ENCODE results near the gene ITGB5. TPM values are rescaled to one million over a fixed set of nuclear protein-coding genes. Genes with fewer than 3 reads are reported as not detected.
"Not testable (repeated sequence)": the region's sequence is repeated elsewhere in the genome, so short reads cannot be mapped to it uniquely, and the experiment has no call there.

The ITGB5 gene
- total RNA-seq, 1 donor from 2014 or later, result 81.9 TPM

- no peak for DNase-seq (ENCODE audit: low read depth, low spot score)
- no peaks in the 10 kb centered on the region for H3K36me3 Mint-ChIP-seq (ENCODE audit: low read depth)
- H3K27me3 Mint-ChIP-seq (ENCODE audit: low read depth), result no peaks in the 10 kb centered on the region
- H3K27ac Mint-ChIP-seq (ENCODE audit: unreplicated experiment), result no peak overlapping the region
- TF ChIP-seq CTCF (conservative IDR thresholded peaks at IDR 0.05), result no peak
- peaks cover 13% of the 10 kb centered on the region for H3K4me1 Mint-ChIP-seq
- no peaks in the 10 kb centered on the region for H3K9me3 Mint-ChIP-seq
- H3K4me3 Mint-ChIP-seq, result no peak overlapping the region
Observed at GRCh38 chr3:124760601-124761000, 126.6 kb downstream of the ITGB5 start.

- Mint-ChIP-seq H3K27me3 (ENCODE audit: low read depth) (no peaks in the 10 kb centered on the region), H3K4me3 (no peak overlapping the region), H3K27ac (ENCODE audit: unreplicated experiment) (no peak overlapping the region), H3K4me1 (peaks cover 13% of the 10 kb centered on the region), H3K9me3 (no peaks in the 10 kb centered on the region), H3K36me3 (ENCODE audit: low read depth) (no peaks in the 10 kb centered on the region)
- no peak for TF ChIP-seq CTCF (conservative IDR thresholded peaks at IDR 0.05)
- DNase-seq (ENCODE audit: low read depth, low spot score), result no peak
Observed at GRCh38 chr3:124759666-124760401, 127.3 kb downstream of the ITGB5 start.

- no peaks in the 10 kb centered on the region for H3K36me3 Mint-ChIP-seq (ENCODE audit: low read depth)
- H3K27ac Mint-ChIP-seq (ENCODE audit: unreplicated experiment), result peak overlapping the region; percentile 85
- peaks cover 8% of the 10 kb centered on the region for H3K4me1 Mint-ChIP-seq
- TF ChIP-seq CTCF (conservative IDR thresholded peaks at IDR 0.05), result no peak
- no peaks in the 10 kb centered on the region for H3K9me3 Mint-ChIP-seq
- DNase-seq (ENCODE audit: low read depth, low spot score), result no peak
- H3K4me3 Mint-ChIP-seq, result no peak overlapping the region
- no peaks in the 10 kb centered on the region for H3K27me3 Mint-ChIP-seq (ENCODE audit: low read depth)
Observed at GRCh38 chr3:124758851-124759635, 128.1 kb downstream of the ITGB5 start.

- not testable (repeated sequence) for H3K9me3 Mint-ChIP-seq; H3K27ac Mint-ChIP-seq (ENCODE audit: unreplicated experiment); H3K36me3 Mint-ChIP-seq (ENCODE audit: low read depth); H3K27me3 Mint-ChIP-seq (ENCODE audit: low read depth); DNase-seq (ENCODE audit: low read depth, low spot score); H3K4me3 Mint-ChIP-seq; H3K4me1 Mint-ChIP-seq
Observed at GRCh38 chr3:124757926-124758325, 129.2 kb downstream of the ITGB5 start.

GRCh38 chr3:124752051-124752450 is 135.1 kb downstream of the ITGB5 start:
- H3K4me3 Mint-ChIP-seq, result peak overlapping the region; percentile 25

More at GRCh38 chr3:124752051-124752450, 135.1 kb downstream of the ITGB5 start:
- Mint-ChIP-seq H3K36me3 (ENCODE audit: low read depth) (peaks cover 18% of the 10 kb centered on the region), H3K27ac (ENCODE audit: unreplicated experiment) (no peak overlapping the region), H3K4me1 (no peaks in the 10 kb centered on the region), H3K9me3 (no peaks in the 10 kb centered on the region), H3K27me3 (ENCODE audit: low read depth) (no peaks in the 10 kb centered on the region)
- no peak for TF ChIP-seq CTCF (conservative IDR thresholded peaks at IDR 0.05)
- no peak for DNase-seq (ENCODE audit: low read depth, low spot score)

All from neural crest cell (in vitro differentiated cells).